Measurements from ENCODE around the gene IL1RAPL2. TPM values are rescaled to one million over a fixed set of nuclear protein-coding genes. Genes with fewer than 3 reads are reported as not detected.

The IL1RAPL2 gene
- total and polyA plus RNA-seq, 2 of the 8 experiments (the other 6 are each of a cell fraction or from before 2014, with no cell fraction given) = 0.20 to 1.3 TPM

DNA sequence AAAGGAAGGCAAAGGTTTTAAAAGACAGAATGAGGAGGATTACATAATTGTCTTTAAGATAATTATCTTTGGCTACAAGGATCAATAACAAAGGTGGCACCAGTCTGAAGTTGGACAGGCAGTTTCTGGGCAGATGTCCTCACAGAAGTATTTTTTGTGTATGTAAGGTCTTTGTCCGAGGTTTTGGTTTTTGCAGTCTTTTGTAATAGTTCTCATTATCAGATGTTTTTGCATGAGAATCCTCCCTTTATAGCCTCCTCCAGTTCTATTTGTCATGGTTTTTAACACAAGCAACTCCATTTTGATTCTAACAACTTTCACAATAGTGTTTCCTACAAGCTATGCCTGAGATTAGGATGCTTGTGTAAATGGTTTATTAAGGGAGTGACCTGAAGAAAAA lies 286.2 kb downstream of the IL1RAPL2 start:
- H3K79me1 ChIP-seq (ENCODE audit: low read depth, low read length) = no peaks in the 10 kb centered on the region
- H3K23ac ChIP-seq (ENCODE audit: insufficient read length) = no peak overlapping the region
- H2BK15ac ChIP-seq (ENCODE audit: low read length) = no peak overlapping the region
- no peak overlapping the region for H4K91ac ChIP-seq (replicated peaks; ENCODE audit: insufficient read length, low read length)
- no peak overlapping the region for H3K4ac ChIP-seq (replicated peaks; ENCODE audit: insufficient read length, low read depth, low read length)
- H3K27ac ChIP-seq (ENCODE audit: low read depth, low read length) = no peak overlapping the region
- H3K56ac ChIP-seq (replicated peaks; ENCODE audit: insufficient read length, low read depth, low read length) = no peak overlapping the region
- no peaks in the 10 kb centered on the region for H3K79me2 ChIP-seq (ENCODE audit: control insufficient read depth in 1 of 2, insufficient read depth in 2 of 2, low read length in 2 of 2)
- no peak overlapping the region for H4K5ac ChIP-seq (ENCODE audit: insufficient read length, low read depth, low read length)
- H2AK5ac ChIP-seq (ENCODE audit: low read depth, low read length) = no peak overlapping the region
- no peak overlapping the region for H2BK5ac ChIP-seq (ENCODE audit: low read depth, low read length)
- H3K18ac ChIP-seq (ENCODE audit: extremely low read depth, low read length) = no peak overlapping the region
- no peak overlapping the region; a peak in 1 of 4 replicates for H3K4me2 ChIP-seq (ENCODE audit: insufficient read depth in 1 of 2, low read depth in 2 of 2, low read length in 2 of 2)
- H3K36me3 ChIP-seq (ENCODE audit: control insufficient read depth in 2 of 4, insufficient read depth in 4 of 4, low read length in 3 of 4) = no peaks in the 10 kb centered on the region
- H3K9ac ChIP-seq (replicated peaks in 1 of 4; ENCODE audit: extremely low read depth in 1 of 4, low read depth in 3 of 4, low read length in 3 of 4) = no peak overlapping the region
- DNase-seq (ENCODE audit: low read depth in 1 of 2, low spot score in 2 of 2) = no peak
- ChIA-PET POLR2A (ENCODE audit: partially characterized antibody) (no interaction called here), CTCF (ENCODE audit: partially characterized antibody) (no interaction called here)
- 43% methylated on average over 1 of the region's 1 CpG; no CpG with 5 or more reads in 1 of the 2 experiments for WGBS, 2 experiments (ENCODE audit: extremely low coverage in 1 of 2, insufficient coverage in 1 of 2, insufficient read length in 1 of 2, insufficient replicate concordance in 2 of 2, low coverage in 1 of 2, low lambda C conversion rate in 2 of 2, missing lambda C conversion rate in 1 of 2)
- H2AFZ ChIP-seq (ENCODE audit: low read length) = no peak overlapping the region
- H2BK20ac ChIP-seq (ENCODE audit: low read length) = no peak overlapping the region
- no peaks in the 10 kb centered on the region for H3K9me3 ChIP-seq (ENCODE audit: insufficient read depth in 2 of 2, low read depth in 1 of 2, low read length in 1 of 2)
- no peak for FAIRE-seq
- no peaks in the 10 kb centered on the region for H3K23me2 ChIP-seq (ENCODE audit: low read depth, low read length)
- H3K14ac ChIP-seq (ENCODE audit: insufficient read length) = no peak overlapping the region
- H2BK120ac ChIP-seq (replicated peaks; ENCODE audit: low read depth, low read length) = no peak overlapping the region
- H4K8ac ChIP-seq (ENCODE audit: extremely low read depth, insufficient read depth, low read length) = no peak overlapping the region
- H3K4me1 ChIP-seq (replicated peaks in 1 of 4; ENCODE audit: control insufficient read depth in 3 of 4, insufficient read depth in 4 of 4, low read length in 3 of 4) = peaks cover 0 to 4% (median 0%) of the 10 kb centered on the region in 4 experiments; a peak in 2 of 7 replicates
- H3K4me3 ChIP-seq (ENCODE audit: extremely low read depth in 1 of 4, insufficient read depth in 2 of 4, low read depth in 3 of 4, low read length in 4 of 4) = no peak overlapping the region
- no peaks in the 10 kb centered on the region for H3K27me3 ChIP-seq (replicated peaks in 1 of 4; ENCODE audit: control insufficient read depth in 3 of 4, extremely low read depth in 1 of 4, insufficient read depth in 3 of 4, low read length in 3 of 4)
- H4K20me1 ChIP-seq (replicated peaks in 1 of 2; ENCODE audit: control insufficient read depth in 1 of 2, insufficient read depth in 2 of 2, low read length in 2 of 2) = no peaks in the 10 kb centered on the region
- no peak overlapping the region for H2BK12ac ChIP-seq (ENCODE audit: low read depth, low read length)
- TF ChIP-seq EGR1 (IDR thresholded peaks at IDR 0.05; ENCODE audit: borderline replicate concordance, low read depth, low read length) (no peak), BACH1 (IDR thresholded peaks at IDR 0.05; ENCODE audit: low read length) (no peak), HDAC6 (IDR thresholded peaks at IDR 0.05; ENCODE audit: low read depth, low read length) (no peak), TAF7 (optimal IDR thresholded peaks at IDR 0.05; ENCODE audit: borderline replicate concordance, low read depth, low read length) (no peak), SUZ12 (IDR thresholded peaks at IDR 0.05; ENCODE audit: low read length) (no peak), BRCA1 (IDR thresholded peaks at IDR 0.05; ENCODE audit: low read depth, low read length) (no peak), SIX5 (IDR thresholded peaks at IDR 0.05; ENCODE audit: low read depth, low read length) (no peak), GABPA (IDR thresholded peaks at IDR 0.05; ENCODE audit: borderline replicate concordance, insufficient read depth, low read length) (no peak), EZH2 (IDR thresholded peaks at IDR 0.05; ENCODE audit: low read depth, low read length, severe bottlenecking) (no peak), TCF12 (IDR thresholded peaks at IDR 0.05; ENCODE audit: low read depth, low read length) (no peak), RNF2 (IDR thresholded peaks at IDR 0.05; ENCODE audit: borderline replicate concordance, low read depth, low read length, missing control alignments, poor library complexity, severe bottlenecking) (no peak)
- TF ChIP-seq, protein P1, sequence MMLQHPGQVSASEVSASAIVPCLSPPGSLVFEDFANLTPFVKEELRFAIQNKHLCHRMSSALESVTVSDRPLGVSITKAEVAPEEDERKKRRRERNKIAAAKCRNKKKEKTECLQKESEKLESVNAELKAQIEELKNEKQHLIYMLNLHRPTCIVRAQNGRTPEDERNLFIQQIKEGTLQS (IDR thresholded peaks at IDR 0.05; ENCODE audit: insufficient read depth, low read depth, low read length) = no peak
- TF ChIP-seq, protein P2, sequence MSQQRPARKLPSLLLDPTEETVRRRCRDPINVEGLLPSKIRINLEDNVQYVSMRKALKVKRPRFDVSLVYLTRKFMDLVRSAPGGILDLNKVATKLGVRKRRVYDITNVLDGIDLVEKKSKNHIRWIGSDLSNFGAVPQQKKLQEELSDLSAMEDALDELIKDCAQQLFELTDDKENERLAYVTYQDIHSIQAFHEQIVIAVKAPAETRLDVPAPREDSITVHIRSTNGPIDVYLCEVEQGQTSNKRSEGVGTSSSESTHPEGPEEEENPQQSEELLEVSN (IDR thresholded peaks at IDR 0.05) = no peak

Data from H1 (cell line).